SK-N-SH treated with all-trans-retinoic acid at 6 μM for 48 hours (cell line): ENCODE data around the gene PCK1.

Experiments
- ATAC-seq: fragments of 200-7000 bp; cut with Tn5 transposase; 3 replicates; pipeline ENCODE4 v1.9.1; 2020; ENCODE audit warnings: mild to moderate bottlenecking, moderate library complexity
- ARNTL ChIP-seq: fragments of 450-650 bp; formaldehyde crosslinking; IDR thresholded peaks from 2 replicates; pipeline ENCODE4 v1.5.0; 2020; ENCODE audit warnings: low read depth, mild to moderate bottlenecking, moderate library complexity, borderline replicate concordance
- GLIS3 ChIP-seq: fragments of 250-450 bp; sonication (Bioruptor Pico); IDR thresholded peaks from 2 replicates; pipeline ENCODE4 v1.5.0; 2020; ENCODE audit warnings: mild to moderate bottlenecking, moderate library complexity
- ISL1 ChIP-seq: fragments of 250-450 bp; sonication (Bioruptor Pico); IDR thresholded peaks from 2 replicates; pipeline ENCODE4 v2.1.2; 2022; ENCODE audit warnings: mild to moderate bottlenecking, moderate library complexity
- OSR1 ChIP-seq: fragments of 250-450 bp; sonication (Bioruptor Pico); IDR thresholded peaks from 2 replicates; pipeline ENCODE4 v1.8.0; 2022; ENCODE audit warnings: moderate library complexity, mild to moderate bottlenecking, inconsistent platforms
- RARB ChIP-seq: fragments of 250-450 bp; sonication (Bioruptor Pico); IDR thresholded peaks from 2 replicates; pipeline ENCODE4 v1.8.0; 2021; ENCODE audit warnings: mild to moderate bottlenecking, moderate library complexity
- SNAI2 ChIP-seq: fragments of 250-450 bp; sonication (Bioruptor Pico); IDR thresholded peaks from 2 replicates; pipeline ENCODE4 v1.5.0; 2020; ENCODE audit warnings: mild to moderate bottlenecking, moderate library complexity
- TCF4 ChIP-seq: fragments of 250-450 bp; sonication (Bioruptor Pico); IDR thresholded peaks from 2 replicates; pipeline ENCODE4 v1.8.0; 2021; ENCODE audit warnings: mild to moderate bottlenecking, moderate library complexity, borderline replicate concordance
- TOX ChIP-seq: fragments of 250-450 bp; sonication (Bioruptor Pico); IDR thresholded peaks from 2 replicates; pipeline ENCODE4 v1.8.0; 2021; ENCODE audit warnings: mild to moderate bottlenecking, moderate library complexity, borderline replicate concordance
- ZNF565 ChIP-seq: fragments of 450-650 bp; formaldehyde crosslinking; conservative IDR thresholded peaks from 2 replicates; pipeline ENCODE4 v1.5.0; 2020; ENCODE audit warnings: low read depth, mild to moderate bottlenecking, moderate library complexity
- ZNF8 ChIP-seq: fragments of 450-650 bp; formaldehyde crosslinking; IDR thresholded peaks from 2 replicates; pipeline ENCODE4 v1.5.0; 2020; ENCODE audit warnings: mild to moderate bottlenecking, moderate library complexity
- TF ChIP-seq, protein P1 (sequence below): fragments of 250-450 bp; sonication (Bioruptor Pico); IDR thresholded peaks from 2 replicates; pipeline ENCODE4 v1.8.0; 2021; ENCODE audit warnings: low read depth, mild to moderate bottlenecking, moderate library complexity, borderline replicate concordance
- TF ChIP-seq, protein P2 (sequence below): fragments of 250-450 bp; sonication (Bioruptor Pico); IDR thresholded peaks from 2 replicates; pipeline ENCODE4 v1.5.1; 2020; ENCODE audit warnings: low read depth, mild to moderate bottlenecking, moderate library complexity
- TF ChIP-seq, protein P3 (sequence below): fragments of 250-450 bp; sonication (Bioruptor Pico); IDR thresholded peaks from 2 replicates; pipeline ENCODE4 v1.5.0; 2020; ENCODE audit warnings: mild to moderate bottlenecking, moderate library complexity
- TF ChIP-seq, protein P4 (sequence below): fragments of 250-450 bp; sonication (Bioruptor Pico); IDR thresholded peaks from 2 replicates; pipeline ENCODE4 v1.5.1; 2021; ENCODE audit warnings: mild to moderate bottlenecking, moderate library complexity
- TF ChIP-seq, protein P5 (sequence below): fragments of 250-450 bp; sonication (Bioruptor Pico); IDR thresholded peaks from 2 replicates; pipeline ENCODE4 v1.8.0; 2020; ENCODE audit warnings: mild to moderate bottlenecking, moderate library complexity, borderline replicate concordance

PCK1 gene

DNA sequence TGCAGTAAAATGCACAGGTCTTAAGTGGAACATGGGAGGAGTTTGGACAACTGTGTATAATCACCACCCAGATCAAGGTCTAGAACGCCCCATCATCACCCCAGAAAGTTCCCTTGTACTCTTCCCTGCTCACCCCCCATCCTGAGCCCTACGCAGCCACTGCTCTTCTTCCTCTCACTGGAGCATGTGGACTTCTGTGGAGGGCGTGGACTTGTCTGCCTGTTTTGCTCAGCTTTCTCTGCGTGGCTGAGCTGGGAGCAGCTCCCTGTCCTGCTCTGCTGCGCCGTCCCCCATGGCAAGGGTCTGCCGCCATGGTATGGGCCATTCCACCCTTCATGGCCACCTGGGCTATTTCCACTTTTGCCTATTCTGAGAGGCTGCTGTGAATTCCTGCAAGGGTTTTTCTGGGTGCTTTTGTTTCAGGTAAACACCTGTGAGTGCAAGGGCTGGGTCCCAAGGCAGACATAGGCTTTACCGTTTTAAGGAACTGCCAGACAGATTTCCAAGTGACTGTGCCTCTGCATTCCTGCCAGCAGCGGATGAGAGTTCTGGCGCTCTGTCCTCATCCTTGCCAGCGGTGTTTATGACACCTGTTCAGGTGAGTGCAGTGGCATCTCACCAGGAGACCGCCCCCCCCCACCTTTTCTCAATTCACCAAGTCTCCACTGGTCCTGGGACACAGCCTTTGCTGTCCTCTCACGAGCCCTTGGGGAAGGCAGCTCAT is 19.7 kb downstream of the PCK1 start (continued):
- TF ChIP-seq ARNTL (CRISPR knock-in tag) (no peak), GLIS3 (CRISPR knock-in tag) (no peak)

DNA sequence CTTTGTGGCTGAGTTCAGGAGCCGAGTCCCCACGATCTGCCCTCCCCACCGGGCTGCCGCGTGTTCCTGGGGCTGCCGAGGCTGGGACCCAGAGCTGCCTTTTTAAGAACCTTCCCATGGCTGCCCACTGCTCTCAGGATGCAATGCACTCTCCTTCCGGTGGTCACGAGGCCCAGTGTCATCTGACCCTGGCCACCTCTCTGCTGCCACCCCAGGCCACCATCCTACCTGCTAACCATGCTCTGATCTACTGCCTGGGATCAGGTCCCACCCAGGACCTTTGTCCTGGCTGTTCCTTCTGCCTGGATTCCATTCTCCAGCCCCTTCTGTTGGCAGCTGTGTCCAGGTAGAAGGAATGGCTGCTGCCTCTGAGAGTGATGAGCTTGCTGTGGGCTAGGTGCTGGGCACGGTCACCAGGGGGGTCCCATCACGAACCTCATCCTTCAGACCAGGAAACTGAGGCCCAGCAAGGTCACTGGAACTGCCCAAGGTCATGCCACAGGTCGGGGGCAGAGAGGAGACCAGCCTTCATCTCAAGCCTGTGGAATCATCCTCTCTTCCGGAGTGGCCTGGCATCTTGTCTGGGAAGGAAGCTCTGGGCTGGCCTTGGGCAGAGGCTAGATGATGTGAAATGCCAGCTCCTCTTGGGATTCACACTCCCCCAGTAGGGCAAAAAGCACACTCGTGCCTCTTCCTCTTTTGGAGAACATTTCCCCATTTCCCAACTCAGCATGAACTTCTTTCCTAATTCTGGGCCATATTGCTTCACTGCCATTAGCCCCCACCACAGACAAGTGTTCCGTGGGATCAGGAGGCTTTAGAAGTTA is 20.5 kb downstream of the PCK1 start:
- no peak for ATAC-seq

DNA sequence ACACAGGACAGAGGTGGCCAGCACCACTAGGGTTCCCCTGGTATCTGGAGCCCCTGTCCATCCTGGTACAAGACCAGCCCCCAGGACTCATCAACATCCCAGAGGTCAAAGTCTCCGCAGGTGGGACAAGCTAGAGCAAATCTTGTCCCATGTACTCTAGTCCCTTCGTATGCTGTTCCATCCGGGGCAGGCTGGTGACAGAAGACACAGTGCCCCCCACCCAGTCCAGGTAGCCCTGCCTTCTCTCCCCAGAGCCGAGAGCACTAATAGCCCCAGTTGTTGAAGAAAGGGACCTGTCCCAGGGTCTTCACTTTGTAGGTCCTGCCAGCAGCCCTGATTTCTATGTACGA is 21.1 kb downstream of the PCK1 start:
- ATAC-seq = no peak
- TF ChIP-seq ZNF565 (CRISPR knock-in tag) (no peak), GLIS3 (CRISPR knock-in tag) (no peak), ZNF8 (no peak), ARNTL (CRISPR knock-in tag) (no peak), OSR1 (no peak)
- TF ChIP-seq, protein P1, sequence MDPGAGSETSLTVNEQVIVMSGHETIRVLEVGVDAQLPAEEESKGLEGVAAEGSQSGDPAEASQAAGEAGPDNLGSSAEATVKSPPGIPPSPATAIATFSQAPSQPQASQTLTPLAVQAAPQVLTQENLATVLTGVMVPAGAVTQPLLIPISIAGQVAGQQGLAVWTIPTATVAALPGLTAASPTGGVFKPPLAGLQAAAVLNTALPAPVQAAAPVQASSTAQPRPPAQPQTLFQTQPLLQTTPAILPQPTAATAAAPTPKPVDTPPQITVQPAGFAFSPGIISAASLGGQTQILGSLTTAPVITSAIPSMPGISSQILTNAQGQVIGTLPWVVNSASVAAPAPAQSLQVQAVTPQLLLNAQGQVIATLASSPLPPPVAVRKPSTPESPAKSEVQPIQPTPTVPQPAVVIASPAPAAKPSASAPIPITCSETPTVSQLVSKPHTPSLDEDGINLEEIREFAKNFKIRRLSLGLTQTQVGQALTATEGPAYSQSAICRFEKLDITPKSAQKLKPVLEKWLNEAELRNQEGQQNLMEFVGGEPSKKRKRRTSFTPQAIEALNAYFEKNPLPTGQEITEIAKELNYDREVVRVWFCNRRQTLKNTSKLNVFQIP = no peak

More for the DNA sequence above, 20.5 kb downstream of the PCK1 start:
- no peak for TF ChIP-seq TOX
- TF ChIP-seq, protein P2, sequence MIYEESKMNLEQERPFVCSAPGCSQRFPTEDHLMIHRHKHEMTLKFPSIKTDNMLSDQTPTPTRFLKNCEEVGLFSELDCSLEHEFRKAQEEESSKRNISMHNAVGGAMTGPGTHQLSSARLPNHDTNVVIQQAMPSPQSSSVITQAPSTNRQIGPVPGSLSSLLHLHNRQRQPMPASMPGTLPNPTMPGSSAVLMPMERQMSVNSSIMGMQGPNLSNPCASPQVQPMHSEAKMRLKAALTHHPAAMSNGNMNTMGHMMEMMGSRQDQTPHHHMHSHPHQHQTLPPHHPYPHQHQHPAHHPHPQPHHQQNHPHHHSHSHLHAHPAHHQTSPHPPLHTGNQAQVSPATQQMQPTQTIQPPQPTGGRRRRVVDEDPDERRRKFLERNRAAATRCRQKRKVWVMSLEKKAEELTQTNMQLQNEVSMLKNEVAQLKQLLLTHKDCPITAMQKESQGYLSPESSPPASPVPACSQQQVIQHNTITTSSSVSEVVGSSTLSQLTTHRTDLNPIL (CRISPR knock-in tag) = no peak
- TF ChIP-seq, protein P3, sequence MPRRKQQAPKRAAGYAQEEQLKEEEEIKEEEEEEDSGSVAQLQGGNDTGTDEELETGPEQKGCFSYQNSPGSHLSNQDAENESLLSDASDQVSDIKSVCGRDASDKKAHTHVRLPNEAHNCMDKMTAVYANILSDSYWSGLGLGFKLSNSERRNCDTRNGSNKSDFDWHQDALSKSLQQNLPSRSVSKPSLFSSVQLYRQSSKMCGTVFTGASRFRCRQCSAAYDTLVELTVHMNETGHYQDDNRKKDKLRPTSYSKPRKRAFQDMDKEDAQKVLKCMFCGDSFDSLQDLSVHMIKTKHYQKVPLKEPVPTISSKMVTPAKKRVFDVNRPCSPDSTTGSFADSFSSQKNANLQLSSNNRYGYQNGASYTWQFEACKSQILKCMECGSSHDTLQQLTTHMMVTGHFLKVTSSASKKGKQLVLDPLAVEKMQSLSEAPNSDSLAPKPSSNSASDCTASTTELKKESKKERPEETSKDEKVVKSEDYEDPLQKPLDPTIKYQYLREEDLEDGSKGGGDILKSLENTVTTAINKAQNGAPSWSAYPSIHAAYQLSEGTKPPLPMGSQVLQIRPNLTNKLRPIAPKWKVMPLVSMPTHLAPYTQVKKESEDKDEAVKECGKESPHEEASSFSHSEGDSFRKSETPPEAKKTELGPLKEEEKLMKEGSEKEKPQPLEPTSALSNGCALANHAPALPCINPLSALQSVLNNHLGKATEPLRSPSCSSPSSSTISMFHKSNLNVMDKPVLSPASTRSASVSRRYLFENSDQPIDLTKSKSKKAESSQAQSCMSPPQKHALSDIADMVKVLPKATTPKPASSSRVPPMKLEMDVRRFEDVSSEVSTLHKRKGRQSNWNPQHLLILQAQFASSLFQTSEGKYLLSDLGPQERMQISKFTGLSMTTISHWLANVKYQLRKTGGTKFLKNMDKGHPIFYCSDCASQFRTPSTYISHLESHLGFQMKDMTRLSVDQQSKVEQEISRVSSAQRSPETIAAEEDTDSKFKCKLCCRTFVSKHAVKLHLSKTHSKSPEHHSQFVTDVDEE (CRISPR knock-in tag) = no peak
- TF ChIP-seq RARB (CRISPR knock-in tag) = no peak
- TF ChIP-seq SNAI2 (CRISPR knock-in tag) = no peak
- TF ChIP-seq, protein P4, sequence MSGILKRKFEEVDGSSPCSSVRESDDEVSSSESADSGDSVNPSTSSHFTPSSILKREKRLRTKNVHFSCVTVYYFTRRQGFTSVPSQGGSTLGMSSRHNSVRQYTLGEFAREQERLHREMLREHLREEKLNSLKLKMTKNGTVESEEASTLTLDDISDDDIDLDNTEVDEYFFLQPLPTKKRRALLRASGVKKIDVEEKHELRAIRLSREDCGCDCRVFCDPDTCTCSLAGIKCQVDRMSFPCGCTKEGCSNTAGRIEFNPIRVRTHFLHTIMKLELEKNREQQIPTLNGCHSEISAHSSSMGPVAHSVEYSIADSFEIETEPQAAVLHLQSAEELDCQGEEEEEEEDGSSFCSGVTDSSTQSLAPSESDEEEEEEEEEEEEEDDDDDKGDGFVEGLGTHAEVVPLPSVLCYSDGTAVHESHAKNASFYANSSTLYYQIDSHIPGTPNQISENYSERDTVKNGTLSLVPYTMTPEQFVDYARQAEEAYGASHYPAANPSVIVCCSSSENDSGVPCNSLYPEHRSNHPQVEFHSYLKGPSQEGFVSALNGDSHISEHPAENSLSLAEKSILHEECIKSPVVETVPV (CRISPR knock-in tag) = no peak
- TF ChIP-seq ISL1 = no peak
- TF ChIP-seq ARNTL (CRISPR knock-in tag) = no peak

DNA sequence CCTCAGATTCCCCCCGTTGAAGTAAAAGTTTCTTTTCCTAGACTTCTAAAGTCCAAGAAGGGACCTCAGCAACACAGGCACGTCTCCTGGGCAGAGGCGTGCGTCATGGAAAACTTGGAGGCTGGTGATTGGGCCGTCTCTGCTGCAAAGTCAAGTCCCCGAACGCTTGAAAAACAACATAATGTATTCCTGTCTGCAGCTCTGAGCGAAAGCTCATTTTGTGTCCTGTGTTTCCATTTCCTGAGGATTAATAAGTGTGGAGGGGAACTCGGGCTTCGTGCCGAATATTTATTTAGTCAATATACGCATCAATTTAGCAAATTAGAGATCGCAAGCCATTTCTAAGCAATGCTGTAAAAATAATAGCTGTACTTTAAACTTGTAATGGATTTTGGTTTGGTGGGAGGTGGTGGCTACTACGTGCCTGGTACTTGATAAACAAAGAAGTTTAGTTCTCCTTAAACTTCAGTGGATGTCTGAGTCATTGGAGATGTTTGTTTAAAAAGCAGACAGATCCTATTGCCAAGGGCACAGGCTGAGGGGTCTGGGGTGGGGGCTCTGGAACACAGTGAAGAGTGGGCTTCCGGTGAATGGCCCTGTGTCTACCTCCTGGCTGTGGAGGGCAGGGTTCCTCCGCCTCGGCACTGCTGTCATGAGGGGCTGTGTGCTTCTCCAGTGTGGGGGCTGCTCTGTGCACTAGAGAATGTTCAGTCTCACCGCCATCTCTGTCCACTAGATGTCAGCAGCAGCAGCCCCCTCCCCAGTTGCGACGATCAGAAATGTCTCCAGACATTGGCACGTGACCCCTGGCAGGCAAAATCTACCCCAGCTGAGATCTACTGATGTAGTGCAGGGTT is 21.8 kb downstream of the PCK1 start:
- TF ChIP-seq ZNF565 (CRISPR knock-in tag) = no peak
- TF ChIP-seq TOX = no peak
- no peak; the same call in 2 of the 3 replicates for ATAC-seq

DNA sequence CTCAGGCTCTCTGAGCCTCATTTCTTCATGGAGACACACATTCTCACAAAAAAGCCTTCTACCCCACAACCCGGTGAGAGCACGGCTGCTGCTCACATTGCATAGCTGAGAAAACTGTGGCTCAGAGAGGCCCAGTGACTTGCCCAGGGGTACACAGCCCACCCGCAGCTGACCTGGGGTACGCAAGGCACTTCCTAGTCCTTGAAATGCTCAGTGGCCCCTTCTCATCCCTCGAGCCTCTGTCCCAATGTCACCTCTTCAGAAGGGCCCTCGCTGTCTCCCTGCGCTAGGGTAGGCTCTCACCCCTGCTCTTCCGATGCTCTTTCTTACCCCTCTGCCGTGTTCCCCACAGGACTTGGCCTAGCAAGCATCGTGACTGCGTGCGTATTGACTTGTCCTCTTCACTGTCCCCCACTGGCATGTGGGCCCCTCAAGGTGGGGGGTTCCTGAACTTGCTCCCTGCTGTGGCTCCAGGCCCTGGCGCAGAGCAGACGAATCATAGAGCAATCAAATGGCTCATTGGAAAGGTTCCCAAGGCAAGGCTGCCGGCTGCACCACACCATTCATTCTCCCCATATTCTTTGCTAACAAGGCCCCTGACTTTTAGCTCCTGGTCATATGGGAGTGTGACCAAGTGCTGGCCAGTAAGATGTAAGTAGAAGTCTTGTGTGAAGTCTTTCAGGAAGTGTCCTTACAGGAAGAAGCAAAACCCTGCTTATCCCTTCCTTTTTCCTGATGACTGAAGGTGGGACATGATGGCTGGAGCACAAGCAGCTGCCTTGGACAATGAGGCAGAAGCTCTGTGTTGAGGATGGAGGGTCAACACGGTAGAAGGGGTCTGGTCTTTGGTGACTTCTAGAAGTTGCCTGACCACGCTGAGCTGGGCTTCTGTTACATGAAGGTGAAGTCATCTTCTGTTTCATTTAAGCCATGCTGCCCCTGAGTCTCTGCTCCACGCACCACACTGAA is 22.7 kb downstream of the PCK1 start:
- ATAC-seq = no peak
- no peak for TF ChIP-seq ZNF565 (CRISPR knock-in tag)
- TF ChIP-seq, protein P1 = no peak
- no peak for TF ChIP-seq RARB (CRISPR knock-in tag)
- TF ChIP-seq, protein P4 (CRISPR knock-in tag) = no peak
- no peak for TF ChIP-seq TCF4 (CRISPR knock-in tag)
- TF ChIP-seq, protein P5, sequence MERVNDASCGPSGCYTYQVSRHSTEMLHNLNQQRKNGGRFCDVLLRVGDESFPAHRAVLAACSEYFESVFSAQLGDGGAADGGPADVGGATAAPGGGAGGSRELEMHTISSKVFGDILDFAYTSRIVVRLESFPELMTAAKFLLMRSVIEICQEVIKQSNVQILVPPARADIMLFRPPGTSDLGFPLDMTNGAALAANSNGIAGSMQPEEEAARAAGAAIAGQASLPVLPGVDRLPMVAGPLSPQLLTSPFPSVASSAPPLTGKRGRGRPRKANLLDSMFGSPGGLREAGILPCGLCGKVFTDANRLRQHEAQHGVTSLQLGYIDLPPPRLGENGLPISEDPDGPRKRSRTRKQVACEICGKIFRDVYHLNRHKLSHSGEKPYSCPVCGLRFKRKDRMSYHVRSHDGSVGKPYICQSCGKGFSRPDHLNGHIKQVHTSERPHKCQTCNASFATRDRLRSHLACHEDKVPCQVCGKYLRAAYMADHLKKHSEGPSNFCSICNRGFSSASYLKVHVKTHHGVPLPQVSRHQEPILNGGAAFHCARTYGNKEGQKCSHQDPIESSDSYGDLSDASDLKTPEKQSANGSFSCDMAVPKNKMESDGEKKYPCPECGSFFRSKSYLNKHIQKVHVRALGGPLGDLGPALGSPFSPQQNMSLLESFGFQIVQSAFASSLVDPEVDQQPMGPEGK (CRISPR knock-in tag) = no peak
